ENCODE results near the gene CRTC3.

DNA sequence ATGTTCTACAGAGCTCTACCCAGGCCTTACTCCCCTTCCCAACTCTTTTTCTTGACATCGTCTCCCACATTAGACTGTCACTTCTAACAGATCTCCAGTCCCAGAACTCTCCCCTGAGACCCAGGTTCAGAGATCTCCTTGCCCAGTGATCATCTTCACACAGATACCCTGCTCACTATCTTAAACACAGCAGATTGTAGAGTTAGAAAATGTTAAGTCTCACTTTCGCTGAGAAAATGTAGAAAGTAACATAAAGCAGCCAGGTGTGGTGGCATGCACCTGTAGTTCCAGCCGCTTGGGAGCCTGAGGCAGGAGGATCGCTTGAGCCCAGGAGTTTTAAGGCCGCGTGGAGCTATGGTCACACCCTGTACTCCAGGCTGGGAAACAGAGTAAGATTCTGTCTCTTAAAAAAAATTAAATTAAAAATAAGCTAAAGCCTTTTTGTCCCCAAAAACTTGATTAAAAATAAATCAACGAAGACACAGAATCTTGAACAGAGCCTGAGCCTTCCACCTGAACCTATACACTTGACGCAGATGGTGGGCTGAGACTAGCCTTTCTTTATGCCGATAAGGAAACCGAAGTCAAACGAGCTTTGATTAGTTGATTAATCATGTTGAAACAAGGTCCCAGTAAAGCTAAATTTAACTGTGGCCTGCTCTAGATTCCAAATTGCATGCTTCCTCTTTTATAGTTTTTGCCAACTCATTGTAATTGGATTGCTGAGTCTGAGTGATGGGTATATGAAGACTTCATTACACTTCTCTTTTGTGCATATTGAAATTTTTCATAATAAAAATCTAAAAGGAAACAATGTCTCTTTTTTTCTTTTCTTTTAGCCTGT, 156.1 kb downstream of the CRTC3 start:
- TF ChIP-seq POLR2A (IDR thresholded peaks at IDR 0.05), result no peak
- TF ChIP-seq, protein P1, sequence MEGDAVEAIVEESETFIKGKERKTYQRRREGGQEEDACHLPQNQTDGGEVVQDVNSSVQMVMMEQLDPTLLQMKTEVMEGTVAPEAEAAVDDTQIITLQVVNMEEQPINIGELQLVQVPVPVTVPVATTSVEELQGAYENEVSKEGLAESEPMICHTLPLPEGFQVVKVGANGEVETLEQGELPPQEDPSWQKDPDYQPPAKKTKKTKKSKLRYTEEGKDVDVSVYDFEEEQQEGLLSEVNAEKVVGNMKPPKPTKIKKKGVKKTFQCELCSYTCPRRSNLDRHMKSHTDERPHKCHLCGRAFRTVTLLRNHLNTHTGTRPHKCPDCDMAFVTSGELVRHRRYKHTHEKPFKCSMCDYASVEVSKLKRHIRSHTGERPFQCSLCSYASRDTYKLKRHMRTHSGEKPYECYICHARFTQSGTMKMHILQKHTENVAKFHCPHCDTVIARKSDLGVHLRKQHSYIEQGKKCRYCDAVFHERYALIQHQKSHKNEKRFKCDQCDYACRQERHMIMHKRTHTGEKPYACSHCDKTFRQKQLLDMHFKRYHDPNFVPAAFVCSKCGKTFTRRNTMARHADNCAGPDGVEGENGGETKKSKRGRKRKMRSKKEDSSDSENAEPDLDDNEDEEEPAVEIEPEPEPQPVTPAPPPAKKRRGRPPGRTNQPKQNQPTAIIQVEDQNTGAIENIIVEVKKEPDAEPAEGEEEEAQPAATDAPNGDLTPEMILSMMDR (IDR thresholded peaks at IDR 0.05), result no peak
